Mesenchymal stem cell (in vitro differentiated cells and primary cell): Measurements from ENCODE around the gene PPM1J.
"Not testable (repeated sequence)": the region's sequence is repeated elsewhere in the genome, so short reads cannot be mapped to it uniquely, and the experiment has no call there.

ENCODE experiments used
- DNase-seq: peaks from one replicate; pipeline ENCODE4 v3.0.0-alpha.2; 2013
- H2AFZ ChIP-seq: one replicate; pipeline ENCODE4 v1.6.1; 2013; ENCODE audit warnings: low read depth, mild to moderate bottlenecking, control low read depth, inconsistent platforms, low read length, moderate library complexity
- H2AK5ac ChIP-seq: 2 replicates; pipeline ENCODE4 v1.6.1; 2013; ENCODE audit warnings: low read length, moderate library complexity, mild to moderate bottlenecking, inconsistent platforms; ENCODE audit not compliant: severe bottlenecking
- H2BK120ac ChIP-seq: one replicate; pipeline ENCODE4 v1.6.1; 2013; ENCODE audit warnings: low read depth, mild to moderate bottlenecking, inconsistent platforms, low read length, moderate library complexity
- H2BK12ac ChIP-seq, 2 experiments: one replicate each; pipeline ENCODE4 v1.6.1; 2013; ENCODE audit warnings: inconsistent platforms in 2 of 2, low read length in 2 of 2, mild to moderate bottlenecking in 2 of 2, moderate library complexity in 2 of 2, control low read depth in 1 of 2
- H2BK15ac ChIP-seq: one replicate; pipeline ENCODE4 v1.6.1; 2013; ENCODE audit warnings: mild to moderate bottlenecking, low read depth, inconsistent platforms; ENCODE audit not compliant: poor library complexity, severe bottlenecking
- H2BK5ac ChIP-seq: 2 replicates; pipeline ENCODE4 v1.6.1; 2013; ENCODE audit warnings: low read depth, mild to moderate bottlenecking, low read length, control low read depth, inconsistent platforms; ENCODE audit not compliant: poor library complexity, severe bottlenecking
- H3K14ac ChIP-seq, 2 experiments: one replicate each; pipeline ENCODE4 v1.6.1; 2013; ENCODE audit warnings: inconsistent platforms in 2 of 2, low read length in 2 of 2, control low read depth in 1 of 2, mild to moderate bottlenecking in 1 of 2, moderate library complexity in 1 of 2
- H3K18ac ChIP-seq, 2 experiments: one replicate each; pipeline ENCODE4 v1.6.1; 2013; ENCODE audit warnings: inconsistent platforms in 2 of 2, low read length in 2 of 2, control low read depth in 1 of 2, low read depth in 1 of 2, mild to moderate bottlenecking in 1 of 2
- H3K23ac ChIP-seq, 2 experiments: one replicate each; pipeline ENCODE4 v1.6.1; 2013; ENCODE audit warnings: inconsistent platforms in 2 of 2, low read length in 2 of 2, mild to moderate bottlenecking in 2 of 2, moderate library complexity in 2 of 2, control low read depth in 1 of 2
- H3K27ac ChIP-seq: 2 replicates; pipeline ENCODE4 v1.5.1; 2013; ENCODE audit warnings: mild to moderate bottlenecking, moderate library complexity, low read length, control low read depth, inconsistent platforms; ENCODE audit not compliant: poor library complexity, severe bottlenecking
- H3K27me3 ChIP-seq, 2 experiments: 2 replicates each; pipeline versions ENCODE4 v1.6.1 to v1.7.0; 2013; ENCODE audit warnings: low read length in 2 of 2, mild to moderate bottlenecking in 2 of 2, moderate library complexity in 2 of 2, control low read depth in 1 of 2, inconsistent platforms in 1 of 2; ENCODE audit not compliant: control insufficient read depth in 1 of 2, insufficient read depth in 1 of 2
- H3K36me3 ChIP-seq, 2 experiments: 2 replicates each; pipeline versions ENCODE4 v1.6.1 to v1.7.0; 2013; ENCODE audit warnings: low read length in 2 of 2, control low read depth in 1 of 2, inconsistent platforms in 1 of 2, low read depth in 1 of 2, mild to moderate bottlenecking in 1 of 2; ENCODE audit not compliant: insufficient read depth in 2 of 2, control insufficient read depth in 1 of 2
- H3K4ac ChIP-seq, 2 experiments: one replicate each; pipeline ENCODE4 v1.6.1; 2013; ENCODE audit warnings: inconsistent platforms in 2 of 2, low read length in 2 of 2, mild to moderate bottlenecking in 2 of 2, moderate library complexity in 2 of 2, control low read depth in 1 of 2, low read depth in 1 of 2
- H3K4me1 ChIP-seq: 2 replicates; pipeline ENCODE4 v1.6.1; 2013; ENCODE audit warnings: low read depth, low read length, control low read depth; ENCODE audit not compliant: control insufficient read depth, insufficient read depth
- H3K4me2 ChIP-seq: 2 replicates; pipeline ENCODE4 v1.6.1; 2013; ENCODE audit warnings: low read length, mild to moderate bottlenecking, inconsistent platforms; ENCODE audit not compliant: poor library complexity, severe bottlenecking
- H3K4me3 ChIP-seq, 2 experiments: 2 replicates each; pipeline versions ENCODE4 v1.5.1 to v1.7.0; 2013; ENCODE audit warnings: low read length in 2 of 2, mild to moderate bottlenecking in 2 of 2, control low read depth in 1 of 2, low read depth in 1 of 2; ENCODE audit not compliant: insufficient read depth in 1 of 2
- H3K79me1 ChIP-seq: replicated peaks from 2 replicates; pipeline ENCODE4 v1.6.1; 2013; ENCODE audit warnings: mild to moderate bottlenecking, control low read depth, low read length, inconsistent platforms; ENCODE audit not compliant: poor library complexity, severe bottlenecking
- H3K9ac ChIP-seq: 2 replicates; pipeline ENCODE4 v1.7.0; 2013; ENCODE audit warnings: mild to moderate bottlenecking, low read length, moderate library complexity
- H3K9me3 ChIP-seq: 2 replicates; pipeline ENCODE4 v1.7.0; 2013; ENCODE audit warnings: mild to moderate bottlenecking, low read length; ENCODE audit not compliant: control insufficient read depth
- H4K8ac ChIP-seq: one replicate; pipeline ENCODE4 v1.6.1; 2013; ENCODE audit warnings: inconsistent platforms, mild to moderate bottlenecking, low read length, moderate library complexity
- H4K91ac ChIP-seq: one replicate; pipeline ENCODE4 v1.6.1; 2013; ENCODE audit warnings: mild to moderate bottlenecking, low read length, inconsistent platforms
- WGBS: methylation state at CpG from one replicate; pipeline ENCODE4 v1.1.7; 2013; ENCODE audit warnings: mixed read lengths; 5-methylcytosine and 5-hydroxymethylcytosine counted together

The PPM1J gene

DNA sequence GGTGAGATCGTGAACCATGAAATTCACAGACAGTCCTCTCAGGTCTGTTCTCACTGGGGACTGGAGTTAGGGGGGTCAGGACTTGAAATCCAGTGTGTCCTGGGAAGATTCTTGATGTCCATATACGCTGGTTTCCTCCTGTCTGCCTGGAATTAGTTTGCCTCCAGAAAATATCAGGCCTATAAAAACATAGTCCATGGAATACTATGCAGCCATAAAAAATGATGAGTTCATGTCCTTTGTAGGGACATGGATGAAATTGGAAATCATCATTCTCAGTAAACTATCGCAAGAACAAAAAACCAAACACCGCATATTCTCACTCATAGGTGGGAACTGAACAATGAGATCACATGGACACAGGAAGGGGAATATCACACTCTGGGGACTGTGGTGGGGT, 9.1 kb upstream of the PPM1J start:
- not testable (repeated sequence) for H3K27me3 ChIP-seq, DNase-seq, H3K18ac ChIP-seq, H2BK15ac ChIP-seq, H2AFZ ChIP-seq, H3K9me3 ChIP-seq, H2BK12ac ChIP-seq, H2AK5ac ChIP-seq, H3K27ac ChIP-seq, H2BK120ac ChIP-seq, H3K36me3 ChIP-seq, H3K14ac ChIP-seq, H3K23ac ChIP-seq, H3K79me1 ChIP-seq, H3K4me3 ChIP-seq, H3K4ac ChIP-seq, H2BK5ac ChIP-seq, H4K8ac ChIP-seq, H3K4me2 ChIP-seq, H3K9ac ChIP-seq, H4K91ac ChIP-seq
- H3K4me1 ChIP-seq: peaks cover 24% of the 10 kb centered on the region
- WGBS: 88% methylated on average over 2 of the region's 4 CpGs

DNA sequence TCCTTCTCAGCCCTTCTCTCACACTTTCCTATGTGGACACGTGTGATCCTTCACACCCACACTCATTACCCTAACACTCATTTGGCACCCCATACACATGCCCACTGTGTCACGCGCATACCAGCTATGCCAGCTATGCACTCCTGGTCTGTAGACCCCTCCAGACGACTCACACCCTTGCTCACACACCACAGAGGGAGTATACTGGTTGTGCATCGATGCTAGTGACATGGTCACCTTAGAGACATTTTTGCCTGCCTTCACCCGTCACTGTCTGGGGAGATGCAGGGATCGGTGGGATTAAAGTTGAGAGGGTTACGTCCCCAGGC, 8.3 kb upstream of the PPM1J start:
- H3K9ac ChIP-seq: peak overlapping the region; percentile 15
- H3K9me3 ChIP-seq: no peaks in the 10 kb centered on the region
- no peak overlapping the region for H2BK120ac ChIP-seq
- H3K14ac ChIP-seq: peak overlapping the region in 1 of 2 experiments; percentile 58
- no peak for DNase-seq
- H2AFZ ChIP-seq: peak overlapping the region; percentile 55
- H3K4me1 ChIP-seq: peaks cover 28% of the 10 kb centered on the region
- H2BK15ac ChIP-seq: no peak overlapping the region
- H3K79me1 ChIP-seq: no peaks in the 10 kb centered on the region
- no peak overlapping the region for H3K4me3 ChIP-seq
- no peak overlapping the region for H2BK5ac ChIP-seq
- no peaks in the 10 kb centered on the region for H3K36me3 ChIP-seq
- H3K27ac ChIP-seq: no peak overlapping the region
- peak overlapping the region; percentile 9 for H4K91ac ChIP-seq
- no peak overlapping the region for H2AK5ac ChIP-seq
- H3K4me2 ChIP-seq: no peak overlapping the region
- peak overlapping the region; percentile 47 to 71 for H3K18ac ChIP-seq
- WGBS: 79% methylated on average over 8 of the region's 8 CpGs
- no peak overlapping the region for H3K23ac ChIP-seq
- H3K4ac ChIP-seq: peak overlapping the region in 1 of 2 experiments; percentile 7
- H2BK12ac ChIP-seq: peak overlapping the region in 1 of 2 experiments; percentile 45
- H3K27me3 ChIP-seq: peaks cover 8% of the 10 kb centered on the region in 2 experiments
- H4K8ac ChIP-seq: peak overlapping the region; percentile 41

DNA sequence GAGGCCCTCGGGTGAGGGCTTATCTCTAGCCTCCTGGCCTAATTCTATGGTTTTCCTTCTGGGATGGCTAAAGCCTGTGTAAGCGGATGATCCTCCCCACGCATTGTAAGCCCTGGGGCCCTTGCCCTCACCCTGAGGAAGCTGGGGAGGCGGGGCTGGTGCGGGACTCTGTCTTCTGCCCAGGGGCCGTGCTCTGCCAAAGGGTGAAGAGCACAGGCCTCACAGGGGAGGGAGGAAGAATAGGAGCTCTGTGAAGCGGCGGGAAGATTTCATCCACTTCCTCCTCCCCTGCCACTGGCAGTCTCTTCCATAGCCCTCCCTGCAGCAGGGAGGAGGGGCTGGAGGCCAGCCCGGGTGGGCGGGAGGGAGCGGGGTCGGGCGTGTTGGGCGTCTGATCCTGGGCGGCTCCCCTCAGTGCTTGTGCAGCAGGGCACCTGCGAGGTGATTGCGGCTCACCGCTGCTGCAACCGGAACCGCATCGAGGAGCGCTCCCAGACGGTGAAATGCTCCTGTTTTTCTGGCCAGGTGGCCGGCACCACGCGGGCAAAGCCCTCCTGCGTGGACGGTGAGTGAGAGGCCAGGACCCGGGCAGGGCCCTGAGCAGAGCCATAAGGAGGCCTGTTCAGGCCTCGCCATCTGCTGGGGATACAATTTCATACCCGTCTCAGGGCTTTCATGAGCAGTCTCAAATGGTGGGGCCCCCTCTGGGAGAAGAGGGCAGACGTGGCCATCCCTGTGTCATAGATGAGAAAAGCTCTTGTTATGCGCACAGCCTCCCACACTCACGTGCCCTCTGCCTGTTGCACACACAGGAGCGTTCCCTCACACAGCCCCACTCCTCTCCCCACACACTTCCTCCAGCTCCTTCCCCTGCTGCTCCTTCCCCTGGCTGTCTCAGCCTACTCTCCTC, 7.7 kb upstream of the PPM1J start:
- Histone ChIP-seq H2BK120ac (no peak overlapping the region), H3K9me3 (no peaks in the 10 kb centered on the region), H2AFZ (peak overlapping the region; percentile 8), H3K4me3 (peak overlapping the region in 1 of 2 experiments; percentile 24), H2BK15ac (no peak overlapping the region), H3K14ac (peak overlapping the region in 1 of 2 experiments; percentile 58), H3K36me3 (no peaks in the 10 kb centered on the region), H3K79me1 (no peaks in the 10 kb centered on the region), H4K8ac (peak overlapping the region; percentile 41), H2BK12ac (peak overlapping the region in 1 of 2 experiments; percentile 45), H4K91ac (peak overlapping the region; percentile 9), H2BK5ac (no peak overlapping the region), H3K23ac (no peak overlapping the region), H3K9ac (peak overlapping the region; percentile 38), H3K18ac (peak overlapping the region; percentile 47 to 71), H3K27me3 (peaks cover 8% of the 10 kb centered on the region in 2 experiments), H3K4me2 (no peak overlapping the region), H2AK5ac (no peak overlapping the region), H3K4ac (peak overlapping the region in 1 of 2 experiments; percentile 7), H3K27ac (no peak overlapping the region), H3K4me1 (peaks cover 28% of the 10 kb centered on the region)
- peak; percentile 55 for DNase-seq
- 22% methylated on average over 31 of the region's 35 CpGs for WGBS

DNA sequence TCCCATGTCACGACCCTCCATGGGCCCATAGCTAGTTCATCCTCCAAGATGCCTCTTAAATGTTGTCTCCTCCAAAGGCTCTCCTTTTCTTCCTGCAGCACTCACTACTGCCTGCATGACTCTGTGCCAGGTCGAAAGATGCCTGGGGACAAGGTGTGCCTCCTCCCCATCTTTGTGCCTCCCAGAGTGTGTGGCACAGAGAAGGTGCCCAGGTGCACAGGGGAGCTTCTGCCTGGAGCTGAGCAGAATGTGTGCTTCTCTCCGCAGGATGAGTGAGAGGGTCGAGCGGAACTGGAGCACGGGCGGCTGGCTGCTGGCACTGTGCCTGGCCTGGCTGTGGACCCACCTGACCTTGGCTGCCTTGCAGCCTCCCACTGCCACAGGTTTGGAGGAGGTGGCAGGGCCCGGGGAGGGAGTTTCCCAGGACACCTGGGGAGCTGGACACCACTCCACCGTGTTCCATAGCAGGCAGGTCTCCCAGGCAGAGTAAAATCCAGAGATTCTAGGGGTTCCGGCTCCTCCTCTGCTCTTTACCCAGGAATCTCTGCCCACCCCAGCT, 6.9 kb upstream of the PPM1J start:
- no peak overlapping the region for H4K8ac ChIP-seq
- no peak overlapping the region for H2AK5ac ChIP-seq
- H3K4me1 ChIP-seq: peaks cover 25% of the 10 kb centered on the region
- no peak overlapping the region for H4K91ac ChIP-seq
- H3K4me3 ChIP-seq: no peak overlapping the region
- no peaks in the 10 kb centered on the region for H3K9me3 ChIP-seq
- no peak overlapping the region for H3K4ac ChIP-seq
- no peak overlapping the region for H3K14ac ChIP-seq
- no peak overlapping the region for H2AFZ ChIP-seq
- peak overlapping the region in 1 of 2 experiments; percentile 31 for H3K18ac ChIP-seq
- H2BK12ac ChIP-seq: no peak overlapping the region
- peaks cover 8% of the 10 kb centered on the region in 2 experiments for H3K27me3 ChIP-seq
- no peak overlapping the region for H2BK15ac ChIP-seq
- H3K4me2 ChIP-seq: no peak overlapping the region
- H2BK5ac ChIP-seq: no peak overlapping the region
- peak overlapping the region; percentile 38 for H3K9ac ChIP-seq
- no peaks in the 10 kb centered on the region for H3K36me3 ChIP-seq
- H3K79me1 ChIP-seq: no peaks in the 10 kb centered on the region
- no peak for DNase-seq
- no peak overlapping the region for H2BK120ac ChIP-seq
- no peak overlapping the region for H3K27ac ChIP-seq
- H3K23ac ChIP-seq: no peak overlapping the region
- 85% methylated on average over 8 of the region's 10 CpGs for WGBS
